CD4-positive, alpha-beta memory T cell (primary cell): ENCODE data around the gene RASEF. TPM values are rescaled to one million over a fixed set of nuclear protein-coding genes. Genes with fewer than 3 reads are reported as not detected.

Source experiments
- CTCF ChIA-PET: fragments of 350-600 bp; sonication (Branson Sonifier 250); formaldehyde crosslinking; loops from one replicate; lab custom pipeline; 2021; ENCODE audit warnings: inconsistent platforms; ENCODE audit not compliant: partially characterized antibody; lab: Charles Lee
- POLR2A ChIA-PET: fragments of 350-600 bp; sonication (Branson Sonifier 250); formaldehyde crosslinking; loops from one replicate; lab custom pipeline; 2021; ENCODE audit not compliant: partially characterized antibody; lab: Charles Lee
- DNase-seq, 5 donors: peaks; one replicate each; pipeline versions ENCODE4 v3.0.0 to v3.0.0-alpha.2; 2020 to 2022; ENCODE audit warnings: mixed read lengths in 1 of 5
- H3K27ac ChIP-seq: one replicate; pipeline ENCODE4 v1.7.0; 2013; ENCODE audit warnings: low read depth, low read length
- H3K27me3 ChIP-seq: 2 replicates; pipeline ENCODE4 v1.7.0; 2013; ENCODE audit warnings: mild to moderate bottlenecking, low read length, moderate library complexity; ENCODE audit not compliant: insufficient read depth
- H3K36me3 ChIP-seq: 2 replicates; pipeline ENCODE4 v1.7.0; 2013; ENCODE audit warnings: mild to moderate bottlenecking, low read length, moderate library complexity; ENCODE audit not compliant: insufficient read depth
- H3K4me1 ChIP-seq: 2 replicates; pipeline ENCODE4 v1.7.0; 2013; ENCODE audit warnings: mild to moderate bottlenecking, low read length, moderate library complexity; ENCODE audit not compliant: insufficient read depth
- H3K4me3 ChIP-seq, 2 donors: one replicate each; pipeline ENCODE4 v1.7.0; 2013; ENCODE audit warnings: low read length in 2 of 2, mild to moderate bottlenecking in 1 of 2
- H3K9me3 ChIP-seq, 2 donors: one replicate each; pipeline ENCODE4 v1.7.0; 2013; ENCODE audit warnings: low read length in 2 of 2, control low read depth in 1 of 2; ENCODE audit not compliant: control insufficient read depth in 1 of 2
- H3K27ac Mint-ChIP-seq, 7 donors: one replicate each; pipeline ENCODE4 v1.8.0; 2020 to 2021; ENCODE audit warnings: mixed read lengths in 7 of 7, mild to moderate bottlenecking in 6 of 7, inconsistent platforms in 3 of 7, moderate library complexity in 3 of 7
- H3K27me3 Mint-ChIP-seq, 2 donors: one replicate each; pipeline ENCODE4 v1.8.0; 2020 to 2021; ENCODE audit warnings: mixed read lengths in 2 of 2
- H3K36me3 Mint-ChIP-seq, 2 donors: one replicate each; pipeline ENCODE4 v1.8.0; 2020 to 2021; ENCODE audit warnings: mixed read lengths in 2 of 2, inconsistent platforms in 1 of 2, mild to moderate bottlenecking in 1 of 2
- H3K4me1 Mint-ChIP-seq, 4 donors: one replicate each; pipeline ENCODE4 v1.8.0; 2020 to 2021; ENCODE audit warnings: mixed read lengths in 4 of 4, mild to moderate bottlenecking in 1 of 4
- H3K4me3 Mint-ChIP-seq, 8 donors: one replicate each; pipeline ENCODE4 v1.8.0; 2020 to 2021; ENCODE audit warnings: mixed read lengths in 8 of 8, mild to moderate bottlenecking in 7 of 8, moderate library complexity in 6 of 8, inconsistent platforms in 3 of 8
- H3K9me3 Mint-ChIP-seq, 8 donors: one replicate each; pipeline ENCODE4 v1.8.0; 2020 to 2021; ENCODE audit warnings: mixed read lengths in 8 of 8, mild to moderate bottlenecking in 5 of 8, inconsistent platforms in 3 of 8, moderate library complexity in 1 of 8
- intact Hi-C: fragments of 100-400 bp; cut with micrococcal nuclease; formaldehyde crosslinking; loops from one replicate; pipeline ENCODE4 v1.15.1; 2023
- polyA plus RNA-seq, 2 donors: library from polyadenylated mRNA; unstranded; fragments of 300-500 nt; fragmentation: Illumina TruSeq; gene quantifications; one replicate each; pipeline ENCODE4 v1.2.3, GENCODE V29; 2021
- total RNA-seq, 2 experiments: library from RNA; stranded (reverse); gene quantifications; one replicate each; pipeline ENCODE4 v1.2.3, GENCODE V29; 2021

Gene RASEF
- total and polyA plus RNA-seq, 4 experiments from 2014 or later: not detected

- POLR2A ChIA-PET: no interaction called here
Measured at GRCh38 chr9:83027153-83027891, 35.6 kb downstream of the RASEF start.

GRCh38 chr9:83024506-83025125 is 38.3 kb downstream of the RASEF start:
- Histone ChIP-seq H3K27me3 (no peaks in the 10 kb centered on the region), H3K9me3 (no peaks in the 10 kb centered on the region), H3K27ac (no peak overlapping the region), H3K4me3 (no peak overlapping the region), H3K36me3 (no peaks in the 10 kb centered on the region), H3K4me1 (no peaks in the 10 kb centered on the region)
- Mint-ChIP-seq H3K27me3 (no peaks in the 10 kb centered on the region), H3K4me1 (no peaks in the 10 kb centered on the region), H3K27ac (no peak overlapping the region), H3K36me3 (no peaks in the 10 kb centered on the region), H3K4me3 (no peak overlapping the region), H3K9me3 (peaks cover 0 to 3% (median under 1%) of the 10 kb centered on the region in 8 donors)
- ChIA-PET POLR2A (no interaction called here), CTCF (no interaction called here)
- intact Hi-C loops: no loop called here
- DNase-seq: no peak

More at GRCh38 chr9:83027153-83027891, 35.6 kb downstream of the RASEF start:
- DNase-seq: no peak
- no peaks in the 10 kb centered on the region for H3K4me1 Mint-ChIP-seq
- H3K4me1 ChIP-seq: no peaks in the 10 kb centered on the region
- CTCF ChIA-PET: no interaction called here
- peaks cover 0 to 2% of the 10 kb centered on the region in 2 donors for H3K27me3 Mint-ChIP-seq
- H3K36me3 ChIP-seq: no peaks in the 10 kb centered on the region
- H3K27ac ChIP-seq: no peak overlapping the region
- H3K9me3 Mint-ChIP-seq: peaks cover 0 to 5% (median 0%) of the 10 kb centered on the region in 8 donors
- H3K27ac Mint-ChIP-seq: no peak overlapping the region
- H3K4me3 ChIP-seq: no peak overlapping the region
- no peaks in the 10 kb centered on the region for H3K27me3 ChIP-seq
- no peak overlapping the region for H3K4me3 Mint-ChIP-seq
- intact Hi-C loops: no loop called here
- H3K36me3 Mint-ChIP-seq: no peaks in the 10 kb centered on the region
- H3K9me3 ChIP-seq: no peaks in the 10 kb centered on the region

DNA sequence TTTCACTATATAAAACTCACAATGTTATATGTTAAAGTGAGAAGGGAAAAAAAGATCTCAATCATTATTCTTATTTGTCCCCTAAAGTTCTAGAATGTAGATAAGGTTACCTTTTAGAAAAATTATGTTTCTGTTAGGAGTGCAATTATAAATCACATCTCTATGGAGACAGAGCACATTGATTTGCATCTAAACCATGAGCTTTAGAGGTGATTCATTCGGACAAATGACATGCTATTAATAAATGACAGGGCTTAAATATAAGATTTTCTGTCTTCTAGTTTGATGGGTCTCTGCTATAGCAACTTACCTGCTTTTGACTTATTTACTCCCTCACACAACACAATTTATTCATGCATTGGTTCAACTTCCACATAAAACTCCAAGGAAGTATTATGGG is 39.8 kb downstream of the RASEF start:
- Histone ChIP-seq H3K36me3 (no peaks in the 10 kb centered on the region), H3K9me3 (no peaks in the 10 kb centered on the region), H3K27ac (no peak overlapping the region), H3K4me3 (no peak overlapping the region), H3K27me3 (no peaks in the 10 kb centered on the region), H3K4me1 (no peaks in the 10 kb centered on the region)
- Mint-ChIP-seq H3K9me3 (peaks cover 0 to 2% (median 0%) of the 10 kb centered on the region in 8 donors), H3K36me3 (no peaks in the 10 kb centered on the region), H3K4me1 (no peaks in the 10 kb centered on the region), H3K27me3 (no peaks in the 10 kb centered on the region), H3K4me3 (no peak overlapping the region), H3K27ac (no peak overlapping the region)
- ChIA-PET POLR2A (no interaction called here), CTCF (no interaction called here)
- intact Hi-C loops: no loop called here
- DNase-seq: no peak

GRCh38 chr9:83020864-83021263 is 42.1 kb downstream of the RASEF start:
- H3K4me3 ChIP-seq: no peak overlapping the region
- H3K4me1 Mint-ChIP-seq: no peaks in the 10 kb centered on the region
- POLR2A ChIA-PET: no interaction called here
- H3K36me3 ChIP-seq: no peaks in the 10 kb centered on the region
- H3K27me3 Mint-ChIP-seq: no peaks in the 10 kb centered on the region
- peaks cover 0 to 8% (median 2%) of the 10 kb centered on the region in 8 donors for H3K9me3 Mint-ChIP-seq
- no peaks in the 10 kb centered on the region for H3K4me1 ChIP-seq
- CTCF ChIA-PET: interaction anchor here (0.5 kb wide), 1 partner anchor 140 kb away, joined by 4 read pairs; no protein-coding TSS in a partner anchor
- H3K27me3 ChIP-seq: no peaks in the 10 kb centered on the region
- no peaks in the 10 kb centered on the region for H3K9me3 ChIP-seq
- H3K36me3 Mint-ChIP-seq: no peaks in the 10 kb centered on the region
- no peak for DNase-seq
- intact Hi-C loops: no loop called here
- H3K27ac ChIP-seq: no peak overlapping the region
- H3K27ac Mint-ChIP-seq: no peak overlapping the region
- H3K4me3 Mint-ChIP-seq: no peak overlapping the region

GRCh38 chr9:83020327-83020726 is 42.6 kb downstream of the RASEF start:
- Mint-ChIP-seq H3K36me3 (no peaks in the 10 kb centered on the region), H3K4me1 (no peaks in the 10 kb centered on the region), H3K27me3 (no peaks in the 10 kb centered on the region), H3K4me3 (no peak overlapping the region), H3K9me3 (peaks cover 0 to 8% (median 2%) of the 10 kb centered on the region in 8 donors), H3K27ac (no peak overlapping the region)
- Histone ChIP-seq H3K4me3 (no peak overlapping the region), H3K27ac (no peak overlapping the region), H3K4me1 (no peaks in the 10 kb centered on the region), H3K27me3 (no peaks in the 10 kb centered on the region), H3K36me3 (no peaks in the 10 kb centered on the region), H3K9me3 (no peaks in the 10 kb centered on the region)
- POLR2A ChIA-PET: no interaction called here
- CTCF ChIA-PET: interaction anchor here (0.5 kb wide), 1 partner anchor 140 kb away, joined by 4 read pairs; no protein-coding TSS in a partner anchor
- intact Hi-C loops: no loop called here
- DNase-seq: no peak

DNA sequence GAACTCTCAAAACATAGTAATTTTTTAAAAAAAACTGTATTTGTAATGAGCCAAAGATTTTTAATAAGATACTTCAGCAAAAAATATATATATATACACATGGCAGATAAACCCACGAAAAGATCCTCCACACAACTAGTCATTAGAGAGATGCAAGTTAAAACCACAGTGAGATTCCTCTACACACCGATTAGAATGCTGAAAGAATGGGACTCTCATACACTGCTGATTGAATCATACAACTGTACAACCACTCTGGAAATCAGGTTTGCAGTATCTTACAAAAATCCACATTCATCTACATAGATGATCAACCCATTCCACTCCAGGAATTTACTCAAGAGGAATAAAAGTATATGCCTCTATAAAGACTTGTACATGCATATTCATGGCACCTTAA is 43.7 kb downstream of the RASEF start:
- POLR2A ChIA-PET: no interaction called here
- H3K36me3 ChIP-seq: no peaks in the 10 kb centered on the region
- no peaks in the 10 kb centered on the region for H3K36me3 Mint-ChIP-seq
- no peak for DNase-seq
- H3K4me3 Mint-ChIP-seq: no peak overlapping the region
- H3K27ac Mint-ChIP-seq: no peak overlapping the region
- no peaks in the 10 kb centered on the region for H3K4me1 ChIP-seq
- no peak overlapping the region for H3K27ac ChIP-seq
- peaks cover 0 to 8% (median 2%) of the 10 kb centered on the region in 8 donors for H3K9me3 Mint-ChIP-seq
- CTCF ChIA-PET: no interaction called here
- no peaks in the 10 kb centered on the region for H3K27me3 ChIP-seq
- H3K4me1 Mint-ChIP-seq: no peaks in the 10 kb centered on the region
- no peaks in the 10 kb centered on the region for H3K9me3 ChIP-seq
- peaks cover 0 to 1% of the 10 kb centered on the region in 2 donors for H3K27me3 Mint-ChIP-seq
- no peak overlapping the region for H3K4me3 ChIP-seq
- intact Hi-C loops: no loop called here

GRCh38 chr9:83015897-83016296 is 47.0 kb downstream of the RASEF start:
- Histone ChIP-seq H3K4me3 (no peak overlapping the region), H3K4me1 (no peaks in the 10 kb centered on the region), H3K36me3 (no peaks in the 10 kb centered on the region), H3K27ac (no peak overlapping the region), H3K27me3 (no peaks in the 10 kb centered on the region), H3K9me3 (no peaks in the 10 kb centered on the region)
- H3K27me3 Mint-ChIP-seq: peaks cover 0 to 1% of the 10 kb centered on the region in 2 donors
- H3K36me3 Mint-ChIP-seq: no peaks in the 10 kb centered on the region
- DNase-seq: no peak
- peaks cover 0 to 8% (median 1%) of the 10 kb centered on the region in 8 donors for H3K9me3 Mint-ChIP-seq
- ChIA-PET CTCF (no interaction called here), POLR2A (no interaction called here)
- intact Hi-C loops: no loop called here
- no peak overlapping the region for H3K27ac Mint-ChIP-seq
- H3K4me1 Mint-ChIP-seq: peaks cover 0 to 2% (median 0%) of the 10 kb centered on the region in 4 donors
- no peak overlapping the region for H3K4me3 Mint-ChIP-seq
